Measurements from ENCODE around the gene ARMC5. TPM values are rescaled to one million over a fixed set of nuclear protein-coding genes. Genes with fewer than 3 reads are reported as not detected.
A peak's percentile ranks its signal among the peaks of the same experiment; 100 is the strongest.

Gene ARMC5
- total RNA-seq, 1 donor from 2014 or later = 10.8 TPM

- no peaks in the 10 kb centered on the region for H3K4me1 ChIP-seq
- DNase-seq (peak; percentile 21), ATAC-seq (peak; percentile 32)
- no peaks in the 10 kb centered on the region for H3K36me3 ChIP-seq
- H3K27ac ChIP-seq = no peak overlapping the region
- H3K4me3 ChIP-seq = no peak overlapping the region
- no peaks in the 10 kb centered on the region for H3K9me3 ChIP-seq
- TF ChIP-seq CTCF (IDR thresholded peaks at IDR 0.05) = no peak
- no peaks in the 10 kb centered on the region for H3K27me3 ChIP-seq
- intact Hi-C loops (cut with DNase I) = no loop called here
Observed at GRCh38 chr16:31421587-31421986, 37.7 kb upstream of the ARMC5 start.

GRCh38 chr16:31423241-31423640 lies 36.1 kb upstream of the ARMC5 start:
- H3K27ac ChIP-seq = no peak overlapping the region
- no peaks in the 10 kb centered on the region for H3K27me3 ChIP-seq
- H3K36me3 ChIP-seq = no peaks in the 10 kb centered on the region
- DNase-seq (peak; percentile 33), ATAC-seq (no peak)
- H3K9me3 ChIP-seq = no peaks in the 10 kb centered on the region
- peaks cover 3% of the 10 kb centered on the region for H3K4me1 ChIP-seq
- H3K4me3 ChIP-seq = no peak overlapping the region
- no peak for TF ChIP-seq CTCF (IDR thresholded peaks at IDR 0.05)
- intact Hi-C loops (cut with DNase I) = no loop called here

- Histone ChIP-seq H3K27me3 (no peaks in the 10 kb centered on the region), H3K36me3 (no peaks in the 10 kb centered on the region), H3K27ac (no peak overlapping the region), H3K9me3 (no peaks in the 10 kb centered on the region), H3K4me3 (no peak overlapping the region), H3K4me1 (peaks cover 4% of the 10 kb centered on the region)
- no peak for TF ChIP-seq CTCF (IDR thresholded peaks at IDR 0.05)
- DNase-seq = peak; percentile 56
- no peak for ATAC-seq
- intact Hi-C loops (cut with DNase I) = no loop called here
Observed at GRCh38 chr16:31423801-31424200, 35.5 kb upstream of the ARMC5 start.

- Histone ChIP-seq H3K27ac (no peak overlapping the region), H3K4me1 (peaks cover 4% of the 10 kb centered on the region), H3K4me3 (peak overlapping the region; percentile 41), H3K27me3 (no peaks in the 10 kb centered on the region), H3K36me3 (no peaks in the 10 kb centered on the region), H3K9me3 (no peaks in the 10 kb centered on the region)
- DNase-seq (peak; percentile 81), ATAC-seq (peak; percentile 80)
- intact Hi-C loops (cut with DNase I) = no loop called here
- no peak for TF ChIP-seq CTCF (IDR thresholded peaks at IDR 0.05)
Observed at GRCh38 chr16:31427441-31428278, 31.6 kb upstream of the ARMC5 start.

- Histone ChIP-seq H3K9me3 (no peaks in the 10 kb centered on the region), H3K4me1 (peaks cover 4% of the 10 kb centered on the region), H3K36me3 (no peaks in the 10 kb centered on the region), H3K27ac (no peak within 1 kb of the TSS), H3K4me3 (peak within 1 kb of the TSS; percentile 41), H3K27me3 (no peaks in the 10 kb centered on the region)
- TF ChIP-seq CTCF (IDR thresholded peaks at IDR 0.05) = no peak
- intact Hi-C loops (cut with DNase I) = no loop called here
- ATAC-seq (no peak), DNase-seq (peak; percentile 40)
Observed at GRCh38 chr16:31428279-31428597, 31.1 kb upstream of the ARMC5 start, which contains the start of gene COX6A2. TSS of gene COX6A2 (minus strand) at chr16:31428360. CDS start at chr16:31428325, 35 bp downstream.
